Activated T-helper 1 cell treated with anti-CD3 and anti-CD28 coated beads, Interleukin-12 subunit alpha, Interleukin-12 subunit beta, Interleukin-2, Interleukin-4 antibody, amounts not matched to agents 30 ng/mL and 10 ng/mL and 1 ng/mL, durations not matched to agents 14 hours and 24 hours and 36 hours (primary cell): ENCODE data around the gene TRIM56. TPM values are rescaled to one million over a fixed set of nuclear protein-coding genes. Genes with fewer than 3 reads are reported as not detected.
"Not testable (repeated sequence)": the region's sequence is repeated elsewhere in the genome, so short reads cannot be mapped to it uniquely, and the experiment has no call there.

Experiments used
- DNase-seq: peaks from one replicate; pipeline ENCODE4 v3.0.0; 2021; ENCODE audit warnings: low spot score
- H3K27ac Mint-ChIP-seq: one replicate; pipeline ENCODE4 v1.8.0; 2021; ENCODE audit warnings: mild to moderate bottlenecking, mixed read lengths
- H3K27me3 Mint-ChIP-seq: one replicate; pipeline ENCODE4 v1.8.0; 2022; ENCODE audit warnings: mild to moderate bottlenecking, moderate library complexity, mixed read lengths; ENCODE audit not compliant: insufficient read depth
- H3K36me3 Mint-ChIP-seq: one replicate; pipeline ENCODE4 v1.8.0; 2021; ENCODE audit warnings: low read depth, mixed read lengths
- H3K4me1 Mint-ChIP-seq: one replicate; pipeline ENCODE4 v1.8.0; 2021; ENCODE audit warnings: low read depth, mixed read lengths
- H3K4me3 Mint-ChIP-seq: one replicate; pipeline ENCODE4 v1.8.0; 2021; ENCODE audit warnings: mild to moderate bottlenecking, moderate library complexity, mixed read lengths
- H3K9me3 Mint-ChIP-seq: one replicate; pipeline ENCODE4 v1.8.0; 2021; ENCODE audit warnings: mixed read lengths
- intact Hi-C: fragments of 100-400 bp; cut with micrococcal nuclease; formaldehyde crosslinking; loops from one replicate; pipeline ENCODE4 v1.15.1; 2024
- total RNA-seq: library from RNA; stranded (reverse); gene quantifications from 2 replicates; pipeline ENCODE4 v1.2.3, GENCODE V29; 2022

Gene TRIM56
- 41.2 and 45.7 TPM in 2 replicates for total RNA-seq

DNA sequence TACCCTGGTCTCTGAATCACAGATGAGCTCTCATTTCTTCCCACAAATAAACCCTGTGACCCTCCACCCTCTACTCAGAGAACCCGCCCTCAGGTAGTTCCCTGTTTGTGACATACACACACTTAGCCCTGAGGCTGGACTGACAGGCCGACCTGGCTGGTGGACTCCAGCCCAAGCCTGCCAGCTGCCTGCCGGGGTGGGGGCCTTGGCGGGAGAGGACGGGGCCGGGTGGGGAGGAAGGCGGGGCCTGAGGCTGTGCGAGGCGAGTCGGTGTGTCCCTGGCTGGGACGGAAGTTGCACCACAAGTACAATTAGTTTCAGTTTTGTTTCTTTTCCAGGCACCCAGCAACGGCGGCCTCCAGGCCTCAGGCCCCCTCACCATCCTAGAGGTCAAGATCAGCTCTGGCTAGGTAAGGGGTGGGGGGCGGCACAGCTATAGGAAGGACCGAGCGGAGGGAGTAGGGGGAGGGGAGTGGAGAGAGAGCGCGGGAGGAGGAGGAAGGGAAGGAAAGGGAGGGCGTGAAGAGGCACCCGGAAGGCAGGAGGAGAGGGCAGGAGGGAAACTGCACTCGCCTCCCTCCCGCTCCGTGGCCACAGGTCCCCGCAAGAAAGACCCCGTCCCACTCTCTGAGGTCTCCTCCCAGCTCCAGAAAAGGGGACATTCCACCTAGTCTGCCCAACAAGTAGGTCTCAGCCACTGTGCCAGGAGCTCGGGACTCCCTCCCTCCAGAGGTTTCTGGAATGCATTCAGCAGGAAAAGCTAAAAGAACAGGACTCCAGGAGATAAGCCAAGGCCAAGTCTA is at the start of gene TRIM56:
Gene TRIM56 (plus strand): TSS at position 320 of the 803 bp plus-strand sequence. CDS start 1,832 bp downstream, outside the sequence.
- H3K27ac Mint-ChIP-seq: peak within 1 kb of the TSS; percentile 98
- no peaks in the 10 kb centered on the region for H3K27me3 Mint-ChIP-seq
- peak; percentile 76 for DNase-seq

DNA sequence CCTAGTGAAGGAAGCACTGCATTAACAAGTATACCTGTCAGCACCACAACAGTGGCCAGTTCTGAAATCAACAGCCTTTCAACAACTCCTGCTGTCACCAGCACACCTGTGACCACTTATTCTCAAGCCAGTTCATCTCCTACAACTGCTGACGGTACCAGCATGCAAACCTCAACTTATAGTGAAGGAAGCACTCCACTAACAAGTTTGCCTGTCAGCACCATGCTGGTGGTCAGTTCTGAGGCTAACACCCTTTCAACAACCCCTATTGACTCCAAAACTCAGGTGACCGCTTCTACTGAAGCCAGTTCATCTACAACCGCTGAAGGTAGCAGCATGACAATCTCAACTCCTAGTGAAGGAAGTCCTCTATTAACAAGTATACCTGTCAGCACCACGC is 49.3 kb upstream of the TRIM56 start:
- no peak overlapping the region for H3K4me3 Mint-ChIP-seq
- no peaks in the 10 kb centered on the region for H3K27me3 Mint-ChIP-seq
- no peaks in the 10 kb centered on the region for H3K36me3 Mint-ChIP-seq
- DNase-seq: no peak
- H3K4me1 Mint-ChIP-seq: no peaks in the 10 kb centered on the region
- H3K9me3 Mint-ChIP-seq: no peaks in the 10 kb centered on the region
- intact Hi-C loops: no loop called here
- no peak overlapping the region for H3K27ac Mint-ChIP-seq

More for the DNA sequence above, at the start of gene TRIM56:
- Mint-ChIP-seq H3K9me3 (no peaks in the 10 kb centered on the region), H3K4me3 (peak within 1 kb of the TSS; percentile 98), H3K4me1 (peaks cover 31% of the 10 kb centered on the region), H3K36me3 (peaks cover 8% of the 10 kb centered on the region)
- intact Hi-C loops: loop anchor here (1.0 to 10.0 kb wide), 8 partner anchors 8 to 1987 kb away; partner anchors contain the start of genes FBXL13, POP7, SLC12A9 and SRRT

DNA sequence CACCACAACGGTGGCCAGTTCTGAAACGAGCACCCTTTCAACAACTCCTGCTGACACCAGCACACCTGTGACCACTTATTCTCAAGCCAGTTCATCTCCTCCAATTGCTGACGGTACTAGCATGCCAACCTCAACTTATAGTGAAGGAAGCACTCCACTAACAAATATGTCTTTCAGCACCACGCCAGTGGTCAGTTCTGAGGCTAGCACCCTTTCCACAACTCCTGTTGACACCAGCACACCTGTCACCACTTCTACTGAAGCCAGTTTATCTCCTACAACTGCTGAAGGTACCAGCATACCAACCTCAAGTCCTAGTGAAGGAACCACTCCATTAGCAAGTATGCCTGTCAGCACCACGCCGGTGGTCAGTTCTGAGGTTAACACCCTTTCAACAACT is 44.0 kb upstream of the TRIM56 start:
- H3K27me3 Mint-ChIP-seq, H3K27ac Mint-ChIP-seq, intact Hi-C loops, DNase-seq, H3K9me3 Mint-ChIP-seq, H3K4me3 Mint-ChIP-seq, H3K4me1 Mint-ChIP-seq, H3K36me3 Mint-ChIP-seq: not testable (repeated sequence)

- peak; percentile 38 for DNase-seq
- Mint-ChIP-seq H3K36me3 (no peaks in the 10 kb centered on the region), H3K4me3 (no peak overlapping the region), H3K27ac (no peak overlapping the region), H3K27me3 (peaks cover 24% of the 10 kb centered on the region), H3K9me3 (no peaks in the 10 kb centered on the region), H3K4me1 (peaks cover 7% of the 10 kb centered on the region)
- intact Hi-C loops: loop anchor here (1.0 to 2.0 kb wide), 4 partner anchors 18 to 256 kb away; partner anchors contain the start of gene SLC12A9
Measured at GRCh38 chr7:101058355-101058754, 26.9 kb upstream of the TRIM56 start.

DNA sequence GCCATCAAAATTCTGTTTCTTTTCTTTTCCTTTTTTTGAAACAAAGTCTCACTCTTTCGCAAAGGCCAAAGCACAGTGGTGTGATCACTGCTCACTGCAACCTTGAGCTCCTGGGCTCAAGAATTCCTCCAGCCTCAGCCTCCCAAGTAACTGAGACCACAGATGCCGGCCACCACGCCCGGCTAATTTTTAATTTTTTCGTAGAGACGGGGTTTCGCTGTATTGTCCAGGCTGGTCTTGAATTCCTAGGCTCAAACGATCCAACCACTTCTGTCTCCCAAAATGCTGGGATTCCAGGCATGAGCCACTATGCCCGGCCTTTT is 25.7 kb upstream of the TRIM56 start:
- DNase-seq: no peak
- H3K9me3 Mint-ChIP-seq: no peaks in the 10 kb centered on the region
- intact Hi-C loops: loop anchor here (1.0 to 2.0 kb wide), 6 partner anchors 17 to 353 kb away; partner anchors contain the start of gene POP7
- peak overlapping the region; percentile 33 for H3K4me3 Mint-ChIP-seq
- peaks cover 7% of the 10 kb centered on the region for H3K4me1 Mint-ChIP-seq
- peak overlapping the region; percentile 48 for H3K27ac Mint-ChIP-seq
- peaks cover 25% of the 10 kb centered on the region for H3K27me3 Mint-ChIP-seq
- H3K36me3 Mint-ChIP-seq: no peaks in the 10 kb centered on the region

DNA sequence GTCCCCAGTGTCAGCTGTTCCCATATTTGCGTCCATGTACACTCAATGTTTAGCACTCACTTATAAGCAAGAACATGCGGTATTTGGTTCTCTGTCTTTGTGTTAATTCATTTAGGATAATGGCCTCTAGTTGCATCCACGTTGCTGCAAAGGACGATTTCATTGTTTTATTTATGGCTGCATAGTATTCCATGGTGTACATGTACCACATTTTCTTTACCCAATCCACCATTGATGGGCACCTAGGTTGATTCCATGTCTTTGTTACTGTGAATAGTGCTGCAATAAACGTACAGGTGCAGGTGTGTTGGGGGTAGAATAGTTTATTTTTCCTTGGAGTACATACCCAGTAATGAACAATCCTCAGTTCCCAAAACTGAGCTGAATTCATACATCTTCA is 24.3 kb upstream of the TRIM56 start:
- no peak overlapping the region for H3K27ac Mint-ChIP-seq
- peaks cover 7% of the 10 kb centered on the region for H3K4me1 Mint-ChIP-seq
- intact Hi-C loops: no loop called here
- H3K36me3 Mint-ChIP-seq: no peaks in the 10 kb centered on the region
- no peaks in the 10 kb centered on the region for H3K9me3 Mint-ChIP-seq
- H3K4me3 Mint-ChIP-seq: no peak overlapping the region
- no peak for DNase-seq
- H3K27me3 Mint-ChIP-seq: peaks cover 26% of the 10 kb centered on the region

GRCh38 chr7:101064176-101064550 is 21.1 kb upstream of the TRIM56 start:
- H3K4me1 Mint-ChIP-seq, H3K27ac Mint-ChIP-seq, H3K36me3 Mint-ChIP-seq, DNase-seq, intact Hi-C loops, H3K9me3 Mint-ChIP-seq, H3K4me3 Mint-ChIP-seq: not testable (repeated sequence)
- H3K27me3 Mint-ChIP-seq: peaks cover 20% of the 10 kb centered on the region

DNA sequence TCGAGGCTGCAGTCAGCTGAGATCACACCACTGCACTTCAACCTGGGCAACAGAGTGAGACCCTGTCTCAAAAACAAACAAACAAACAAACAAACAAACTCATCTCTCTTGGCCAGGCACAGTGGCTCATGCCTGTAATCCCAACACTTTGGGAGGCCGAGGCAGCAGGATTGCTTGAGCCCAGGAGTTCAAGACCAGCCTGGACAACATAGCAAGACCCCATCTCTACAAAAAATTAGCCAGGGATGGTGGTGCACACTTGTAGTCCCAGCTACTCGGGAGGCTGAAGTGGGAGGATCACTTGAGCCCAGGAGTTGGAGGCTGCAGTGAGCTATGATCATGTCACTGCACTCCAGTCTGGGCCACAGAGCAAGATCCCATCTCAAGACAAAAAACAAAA is 20.1 kb upstream of the TRIM56 start:
- H3K4me1 Mint-ChIP-seq, H3K9me3 Mint-ChIP-seq, H3K36me3 Mint-ChIP-seq, DNase-seq, H3K4me3 Mint-ChIP-seq, intact Hi-C loops, H3K27ac Mint-ChIP-seq: not testable (repeated sequence)
- peaks cover 22% of the 10 kb centered on the region for H3K27me3 Mint-ChIP-seq

DNA sequence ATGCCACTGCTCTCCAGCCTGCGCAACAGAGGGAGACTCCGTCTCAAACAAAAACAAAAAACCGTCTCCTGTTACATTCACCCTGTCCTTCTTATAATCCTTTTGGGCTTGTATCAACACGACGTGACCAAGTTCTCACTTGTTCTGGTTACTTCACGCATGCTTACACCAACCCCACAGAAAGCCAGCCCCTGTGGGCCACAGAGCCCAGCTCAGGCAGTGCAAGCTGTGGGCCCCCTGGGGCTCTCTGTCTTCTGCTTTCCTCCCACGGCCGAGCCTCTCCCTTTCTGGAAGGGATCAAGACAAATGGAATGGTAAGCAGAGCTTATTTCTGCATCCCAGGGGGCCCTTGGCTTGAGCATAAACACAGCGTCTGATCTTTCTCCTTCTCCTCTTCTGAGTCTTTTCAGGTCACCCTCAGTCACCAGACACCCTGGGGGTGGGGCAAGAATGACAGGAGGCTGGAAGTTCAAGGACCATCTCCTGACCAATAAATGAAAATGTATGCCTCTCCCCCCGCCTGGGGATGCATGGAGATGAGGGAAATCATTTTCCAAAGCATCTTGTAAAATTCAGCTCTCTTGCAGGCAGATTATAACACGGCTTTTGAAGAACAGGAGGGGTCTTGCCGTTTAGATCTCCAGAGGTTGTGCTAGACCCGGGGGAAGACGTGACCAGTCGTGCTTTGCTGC is 19.0 kb upstream of the TRIM56 start:
- H3K9me3 Mint-ChIP-seq: no peaks in the 10 kb centered on the region
- H3K4me3 Mint-ChIP-seq: no peak overlapping the region
- no peaks in the 10 kb centered on the region for H3K4me1 Mint-ChIP-seq
- intact Hi-C loops: no loop called here
- H3K27ac Mint-ChIP-seq: no peak overlapping the region
- no peaks in the 10 kb centered on the region for H3K36me3 Mint-ChIP-seq
- DNase-seq: no peak
- peaks cover 19% of the 10 kb centered on the region for H3K27me3 Mint-ChIP-seq

GRCh38 chr7:101066833-101067177 is 18.5 kb upstream of the TRIM56 start:
- H3K27me3 Mint-ChIP-seq: peaks cover 16% of the 10 kb centered on the region
- intact Hi-C loops: no loop called here
- H3K27ac Mint-ChIP-seq: no peak overlapping the region
- H3K4me1 Mint-ChIP-seq: no peaks in the 10 kb centered on the region
- H3K4me3 Mint-ChIP-seq: no peak overlapping the region
- no peaks in the 10 kb centered on the region for H3K9me3 Mint-ChIP-seq
- DNase-seq: no peak
- H3K36me3 Mint-ChIP-seq: no peaks in the 10 kb centered on the region

GRCh38 chr7:101068401-101068800 is 16.9 kb upstream of the TRIM56 start:
- H3K36me3 Mint-ChIP-seq: no peaks in the 10 kb centered on the region
- intact Hi-C loops: no loop called here
- no peaks in the 10 kb centered on the region for H3K4me1 Mint-ChIP-seq
- H3K27me3 Mint-ChIP-seq: peaks cover 17% of the 10 kb centered on the region
- H3K27ac Mint-ChIP-seq: no peak overlapping the region
- no peak overlapping the region for H3K4me3 Mint-ChIP-seq
- no peak for DNase-seq
- no peaks in the 10 kb centered on the region for H3K9me3 Mint-ChIP-seq

GRCh38 chr7:101071362-101072104 is 13.7 kb upstream of the TRIM56 start:
- DNase-seq, intact Hi-C loops, H3K27ac Mint-ChIP-seq, H3K4me3 Mint-ChIP-seq, H3K9me3 Mint-ChIP-seq, H3K4me1 Mint-ChIP-seq, H3K36me3 Mint-ChIP-seq: not testable (repeated sequence)
- peaks cover 14% of the 10 kb centered on the region for H3K27me3 Mint-ChIP-seq

DNA sequence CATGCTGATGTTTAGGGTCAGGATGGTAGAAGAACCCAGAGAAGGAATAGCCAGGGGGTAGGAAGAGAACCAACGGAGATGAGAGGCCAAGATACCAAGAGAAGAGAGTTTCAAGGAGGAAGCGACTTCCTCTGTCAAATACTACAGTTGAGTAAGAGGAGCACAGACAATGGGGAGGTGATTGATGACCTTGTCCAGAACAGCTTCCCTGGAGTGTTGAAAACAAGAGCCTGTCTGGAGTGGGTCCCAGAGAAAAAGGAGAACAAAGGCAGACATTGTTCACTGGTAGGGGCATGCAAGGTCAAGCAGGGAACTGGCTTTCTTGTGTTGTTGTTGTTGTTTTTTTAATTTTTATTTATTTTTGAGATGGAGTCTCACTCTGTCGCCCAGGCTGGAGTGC is 9.6 kb upstream of the TRIM56 start:
- no peak overlapping the region for H3K4me3 Mint-ChIP-seq
- H3K27me3 Mint-ChIP-seq: peaks cover 9% of the 10 kb centered on the region
- intact Hi-C loops: loop anchor here (2.0 kb wide), 1 partner anchor 17 kb away; no protein-coding TSS in a partner anchor
- no peaks in the 10 kb centered on the region for H3K9me3 Mint-ChIP-seq
- H3K27ac Mint-ChIP-seq: no peak overlapping the region
- no peaks in the 10 kb centered on the region for H3K36me3 Mint-ChIP-seq
- no peak for DNase-seq
- peaks cover 7% of the 10 kb centered on the region for H3K4me1 Mint-ChIP-seq
